NCI-H1105 (cell line): ENCODE data around the gene CPLX1.
"Not testable (repeated sequence)": the region's sequence is repeated elsewhere in the genome, so short reads cannot be mapped to it uniquely, and the experiment has no call there.

Experiments
- DNase-seq: peaks from one replicate; lab custom pipeline; 2025; lab: John Stamatoyannopoulos, UW

Gene CPLX1

GRCh38 chr4:791898-792625 is 33.9 kb downstream of the CPLX1 start:
- no peak for DNase-seq

GRCh38 chr4:791252-791897 is 34.6 kb downstream of the CPLX1 start:
- no peak for DNase-seq

DNA sequence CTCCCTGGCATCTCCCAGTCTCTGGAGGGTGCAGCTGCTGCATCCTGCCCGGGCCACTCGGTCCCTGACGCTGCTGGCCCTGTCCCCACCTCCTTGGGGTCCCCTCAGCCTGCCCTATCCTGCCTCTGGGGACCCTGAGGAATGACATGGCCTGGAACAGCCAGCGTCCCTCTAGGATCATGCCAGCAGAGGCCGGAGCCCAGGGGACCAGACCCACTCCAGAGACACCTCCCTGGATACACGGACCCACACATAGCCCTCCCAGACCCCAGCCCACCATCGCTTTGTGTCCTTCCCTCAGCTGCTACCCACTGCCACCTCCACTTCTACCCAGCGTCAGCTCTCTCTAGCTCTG is 35.5 kb downstream of the CPLX1 start:
- DNase-seq = no peak

GRCh38 chr4:789571-790465 is 36.1 kb downstream of the CPLX1 start:
- no peak for DNase-seq

DNA sequence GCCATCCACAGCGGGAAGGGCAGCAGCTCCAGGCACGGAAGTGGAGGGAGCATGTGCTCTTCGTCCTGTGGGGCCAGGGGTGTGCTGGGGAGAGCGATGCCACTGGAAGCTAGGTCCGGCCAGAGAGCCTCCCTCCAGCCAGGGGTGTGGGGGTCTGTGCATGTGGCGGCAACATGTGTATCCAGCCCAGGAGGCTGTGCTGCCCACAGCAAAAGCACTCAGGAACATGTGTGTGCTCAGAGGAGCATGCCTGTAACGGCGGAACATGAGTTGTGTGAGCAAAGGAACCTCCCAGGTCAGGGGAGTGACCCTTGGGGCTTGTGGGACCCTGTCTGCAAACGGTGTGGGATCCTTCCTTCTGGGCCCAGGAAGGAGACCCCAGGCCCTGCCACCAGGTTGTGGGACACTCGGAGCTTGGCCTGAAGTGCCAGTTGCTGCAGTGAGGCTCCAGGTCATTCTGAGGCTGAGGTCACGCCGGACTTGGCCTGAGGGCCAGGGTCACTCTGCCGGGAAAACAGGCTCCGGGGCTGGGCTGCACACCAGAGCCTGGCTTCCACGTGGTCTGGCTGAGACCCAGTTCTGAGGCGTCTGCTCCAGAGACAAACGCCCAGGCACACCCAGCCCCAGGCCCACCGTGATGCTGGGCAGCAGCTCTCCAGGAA is 37.2 kb downstream of the CPLX1 start:
- DNase-seq = no peak

DNA sequence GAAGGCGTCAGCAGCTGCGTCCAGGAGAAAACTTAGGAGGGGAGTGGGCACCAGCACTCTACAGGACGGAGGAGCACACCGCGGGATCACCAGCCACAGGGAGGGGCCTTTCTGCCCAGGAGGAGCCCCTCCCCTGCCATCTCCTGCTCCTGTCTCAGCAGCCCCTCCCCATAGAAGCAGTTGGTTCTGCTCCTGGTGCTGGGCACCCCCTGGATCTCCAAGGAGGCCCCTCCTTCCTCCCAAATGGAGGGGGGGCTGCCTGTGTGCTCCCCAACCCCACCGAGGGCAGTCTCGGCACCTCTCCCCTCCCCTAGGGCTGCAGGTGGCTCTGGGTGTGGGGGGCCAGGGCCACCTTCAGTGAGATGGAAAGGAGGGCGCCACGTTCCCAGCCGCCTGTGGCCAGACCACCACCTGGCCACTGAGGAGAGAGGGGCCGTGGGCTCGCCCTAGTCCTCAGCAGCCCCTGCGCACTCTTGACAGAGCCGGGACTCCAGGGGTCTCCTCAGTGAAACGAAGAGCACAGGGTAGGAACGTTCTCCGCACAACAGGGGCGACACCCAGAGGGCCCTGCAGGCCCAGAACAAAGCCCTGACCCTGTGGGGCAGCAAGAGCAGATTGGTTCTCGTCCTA is 37.8 kb downstream of the CPLX1 start:
- no peak for DNase-seq

GRCh38 chr4:787561-787981 is 38.4 kb downstream of the CPLX1 start:
- DNase-seq = no peak

GRCh38 chr4:786861-787300 is 39.0 kb downstream of the CPLX1 start:
- DNase-seq = no peak

- no peak for DNase-seq
These were observed 39.7 kb downstream of the CPLX1 start for GRCh38 chr4:786074-786741.

DNA sequence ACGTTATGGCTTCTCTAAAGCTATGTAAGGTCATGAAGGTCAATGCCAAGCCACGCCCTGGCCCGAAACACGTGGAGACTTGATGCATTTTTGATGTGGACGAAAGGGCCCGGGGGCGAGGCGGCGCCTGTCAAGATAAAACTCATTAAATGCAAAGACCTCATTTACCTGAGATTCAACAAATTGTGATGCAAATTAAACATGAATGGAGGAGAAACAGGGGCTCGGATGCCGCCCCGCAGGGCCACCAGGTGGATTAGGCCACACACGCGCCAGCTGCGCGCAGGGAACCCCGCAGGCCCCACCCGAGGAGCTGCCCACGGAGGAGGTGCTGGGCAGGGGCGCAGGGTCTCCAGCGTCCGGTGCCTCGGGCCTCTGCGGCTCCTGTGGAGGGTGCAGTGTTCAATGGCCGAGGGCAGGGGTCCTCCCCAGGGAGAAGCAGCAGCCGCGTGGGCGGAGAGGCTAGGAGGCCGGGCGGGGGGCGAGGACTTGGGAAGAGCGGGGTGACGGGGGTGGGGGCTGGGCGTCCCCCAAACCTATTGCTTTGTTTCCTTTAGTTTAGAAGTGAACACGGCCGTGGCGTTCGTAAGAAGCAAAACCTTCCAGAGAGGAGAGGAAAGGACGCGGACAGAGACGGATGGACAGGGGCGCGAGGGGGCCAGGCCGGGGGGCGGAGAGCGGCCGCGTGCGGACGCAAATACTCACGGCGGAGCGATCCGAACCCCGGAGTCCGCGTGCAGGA is 40.4 kb downstream of the CPLX1 start:
- no peak for DNase-seq

DNA sequence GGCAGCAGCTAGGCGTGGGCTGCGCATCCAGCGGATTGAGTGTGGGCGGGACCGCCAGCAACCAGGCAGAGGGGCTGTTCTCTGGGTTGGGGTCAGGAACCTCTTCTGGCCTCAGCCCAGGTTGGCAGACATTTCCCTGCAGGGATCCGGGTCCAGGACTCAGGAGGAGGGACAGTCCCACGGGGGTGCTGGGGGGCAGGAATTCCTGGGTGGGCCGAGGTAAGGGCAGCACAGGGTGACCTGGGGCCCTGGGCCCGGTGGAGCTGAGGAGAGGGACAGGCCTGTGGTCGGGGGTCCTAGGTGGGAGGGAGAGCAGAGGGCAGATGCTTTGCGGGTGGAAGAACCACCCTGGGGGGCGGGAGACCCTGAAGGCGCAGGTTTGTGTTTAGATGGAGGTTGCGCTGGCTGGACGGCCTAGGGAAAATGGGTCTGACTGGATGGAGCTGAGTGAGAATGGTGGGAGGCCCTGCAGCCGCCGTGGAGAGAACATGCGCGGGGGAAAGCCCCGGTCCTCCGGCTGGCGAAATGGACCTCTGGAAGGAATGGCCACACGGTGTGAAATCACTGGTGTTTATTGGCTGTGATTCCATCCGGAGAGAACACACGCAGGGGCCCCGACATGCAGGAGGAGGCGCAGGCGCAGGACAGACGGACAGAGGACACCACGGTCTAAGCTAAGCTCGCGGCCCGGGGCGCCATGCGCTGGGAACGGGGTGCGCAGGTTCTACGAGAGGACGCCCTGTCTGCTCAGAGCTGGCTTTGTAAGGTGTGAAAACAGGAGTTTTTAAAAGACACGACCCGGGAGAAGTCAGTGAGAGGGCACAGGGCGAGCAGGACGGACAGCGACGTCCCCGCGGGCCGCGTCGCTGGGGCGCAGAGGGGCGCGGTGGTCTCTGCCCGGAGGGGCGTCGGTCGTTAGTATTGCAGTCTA is 41.3 kb downstream of the CPLX1 start:
- no peak for DNase-seq

DNA sequence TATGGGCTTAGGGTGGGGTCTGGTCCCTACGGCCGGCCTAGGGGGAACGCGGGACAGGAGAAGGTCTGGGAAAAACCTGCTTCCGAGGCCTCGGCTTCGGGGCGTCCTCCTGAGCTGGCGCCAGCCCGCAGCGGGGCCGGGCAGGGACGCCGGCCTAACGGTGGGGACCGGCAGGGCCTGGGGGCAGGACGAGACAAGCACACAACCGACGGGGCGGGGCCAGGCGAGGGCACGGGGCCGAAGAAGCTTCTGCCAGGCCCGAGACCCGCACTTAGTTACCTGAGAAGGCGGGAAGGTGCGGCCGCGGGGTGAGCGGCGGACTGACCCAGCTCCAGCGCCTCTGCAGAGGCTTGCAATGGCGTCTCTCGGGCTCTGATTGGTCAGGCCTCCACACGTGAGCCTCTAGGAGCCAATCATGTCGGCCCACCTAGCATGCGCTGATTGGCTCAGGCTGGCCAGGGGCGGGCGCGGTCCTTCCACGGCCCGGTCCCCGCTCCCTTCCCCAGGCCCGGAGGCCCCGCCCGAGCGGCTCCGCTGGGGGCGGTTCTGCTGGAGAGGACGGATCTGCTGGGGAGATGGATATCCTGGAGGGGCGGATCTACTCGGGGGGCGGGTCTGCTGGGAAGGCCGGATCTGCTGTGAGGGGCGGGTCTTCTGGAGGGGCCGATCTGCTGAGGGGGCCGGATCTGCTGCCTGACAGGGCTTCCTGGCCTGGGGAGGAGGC is 44.3 kb downstream of the CPLX1 start:
- DNase-seq = peak; percentile 91

DNA sequence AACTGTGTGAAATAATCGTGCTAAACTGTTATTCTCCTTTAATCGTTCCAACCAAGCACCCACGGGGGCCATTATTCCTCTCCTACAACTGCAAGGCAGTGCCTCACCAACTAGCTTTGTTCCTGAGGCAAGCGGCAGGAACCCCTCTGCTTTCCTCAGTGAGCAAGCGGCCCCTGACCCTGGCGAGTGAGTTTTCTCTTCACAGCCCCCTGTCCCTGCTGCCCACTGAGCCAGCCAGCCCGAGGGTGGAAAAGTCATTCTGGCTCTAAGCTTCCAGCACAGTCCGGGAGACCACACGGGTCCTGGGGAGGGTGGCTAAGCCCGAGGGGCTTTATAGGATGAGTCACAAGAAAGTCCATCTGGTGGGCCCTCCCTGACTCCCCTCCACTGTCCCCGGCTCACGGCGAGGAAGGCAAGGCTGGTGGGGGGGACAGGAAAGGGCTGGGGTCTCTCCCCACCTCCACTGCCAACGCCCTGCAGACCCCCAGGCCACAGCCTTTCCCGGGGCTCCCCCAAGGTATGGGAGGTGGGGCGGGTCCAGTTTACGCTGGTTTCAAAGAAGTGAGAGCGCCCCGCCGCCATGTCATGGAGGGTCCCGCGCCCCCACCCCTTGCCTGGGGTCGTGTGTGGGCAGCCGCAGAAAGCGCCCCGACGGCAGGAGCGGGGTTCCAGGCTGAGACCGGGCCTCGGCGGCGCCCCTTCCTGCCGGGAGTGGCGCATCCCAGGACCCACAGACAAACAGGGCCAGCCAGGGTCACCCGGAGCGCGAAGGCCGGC is 45.0 kb downstream of the CPLX1 start:
- no peak for DNase-seq

DNA sequence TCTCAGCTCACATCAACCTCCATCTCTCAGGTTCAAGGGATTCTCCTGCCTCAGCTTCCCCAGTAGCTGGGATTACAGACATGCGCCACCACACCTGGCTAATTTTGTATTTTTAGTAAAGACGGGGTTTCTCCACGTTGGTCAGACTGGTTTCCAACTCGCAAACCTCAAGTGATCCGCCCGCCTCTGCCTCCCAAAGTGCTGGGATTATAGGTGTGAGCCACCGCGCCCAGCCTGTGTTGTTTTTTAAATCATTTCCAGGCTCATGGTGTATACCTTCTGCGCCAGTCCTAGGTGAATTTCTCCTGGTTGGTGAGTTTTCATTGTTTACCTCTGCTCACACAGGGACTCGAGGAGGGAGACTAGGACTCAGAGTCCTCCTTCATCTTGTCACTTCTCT is 45.7 kb downstream of the CPLX1 start:
- not testable (repeated sequence) for DNase-seq

DNA sequence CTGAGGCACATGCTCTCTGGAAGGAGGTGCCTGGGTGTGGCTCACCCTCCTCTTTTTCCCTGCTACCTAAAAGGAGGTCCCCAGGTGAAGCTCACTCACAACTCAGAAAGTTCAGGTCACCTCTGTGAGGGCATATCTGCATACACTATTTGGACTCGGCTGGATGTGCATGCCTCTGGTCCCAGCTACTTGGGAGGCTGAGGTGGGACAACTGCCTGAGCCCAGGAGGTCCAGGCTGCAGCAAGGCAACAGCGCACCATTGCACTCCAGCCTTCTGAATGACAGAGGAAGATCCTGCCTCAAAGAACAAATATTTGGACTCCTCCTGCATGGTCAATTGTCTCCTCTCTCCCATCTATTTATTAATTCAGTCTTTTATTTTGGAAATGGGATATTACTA is 46.4 kb downstream of the CPLX1 start:
- no peak for DNase-seq

GRCh38 chr4:777520-778262 is 48.2 kb downstream of the CPLX1 start:
- DNase-seq = no peak

DNA sequence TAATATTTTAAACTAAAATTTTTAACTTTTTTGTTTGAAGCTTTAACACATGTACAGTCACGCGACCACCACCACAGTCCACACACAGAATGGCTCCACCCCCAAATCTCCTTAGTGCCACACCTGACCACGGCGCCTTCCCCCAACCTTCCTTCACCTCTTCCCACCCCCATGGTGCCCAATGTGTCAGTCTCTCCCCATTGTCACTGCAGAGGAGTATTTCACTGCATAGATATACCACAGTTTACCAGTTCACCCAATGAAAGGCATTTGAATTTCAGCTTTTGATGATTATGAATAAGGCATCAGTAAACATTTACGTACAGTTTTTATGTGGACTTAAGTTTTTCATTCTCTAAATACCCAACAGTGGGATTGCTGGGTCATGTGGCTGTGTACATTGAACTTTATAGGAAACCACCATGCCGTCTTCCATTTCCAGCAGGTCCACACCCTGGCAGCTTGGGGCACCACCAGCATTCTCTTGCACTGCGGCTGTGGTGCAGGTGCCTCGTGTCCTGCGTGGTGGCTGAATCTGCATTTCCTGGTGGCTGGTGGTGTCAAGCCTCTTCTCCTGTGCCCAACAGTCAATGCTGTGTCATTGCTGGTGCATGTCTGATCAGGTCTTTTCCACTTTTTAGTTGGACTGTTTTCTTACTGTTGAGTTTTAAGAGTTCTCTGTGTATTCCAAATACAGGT is 49.0 kb downstream of the CPLX1 start:
- no peak for DNase-seq
